Fibroblast of skin of left biceps (primary cell): ENCODE data around the gene SLC22A23.

Experiments used
- DNase-seq, 2 experiments: peaks; one replicate each; pipeline ENCODE4 v3.0.0-alpha.2; 2013; ENCODE audit warnings: low read depth in 2 of 2

The SLC22A23 gene

GRCh38 chr6:3351829-3352524, 104.9 kb downstream of the SLC22A23 start:
- no peak for DNase-seq

- DNase-seq, result no peak
Measured at GRCh38 chr6:3351105-3351676, 105.7 kb downstream of the SLC22A23 start.

- DNase-seq, result peak in 1 of 2 experiments; percentile 29
Measured at GRCh38 chr6:3350252-3350796, 106.5 kb downstream of the SLC22A23 start.

- DNase-seq, result no peak
Measured at GRCh38 chr6:3349388-3350251, 107.2 kb downstream of the SLC22A23 start.

- no peak for DNase-seq
Measured at GRCh38 chr6:3348821-3349220, 108.0 kb downstream of the SLC22A23 start.

- no peak for DNase-seq
Measured at GRCh38 chr6:3347826-3348225, 109.0 kb downstream of the SLC22A23 start.

- no peak for DNase-seq
Measured at GRCh38 chr6:3347247-3347646, 109.6 kb downstream of the SLC22A23 start.

- DNase-seq, result no peak
Measured at GRCh38 chr6:3346476-3346875, 110.4 kb downstream of the SLC22A23 start.

GRCh38 chr6:3345836-3346235, 111.0 kb downstream of the SLC22A23 start:
- DNase-seq, result no peak

- no peak for DNase-seq
Measured at GRCh38 chr6:3343089-3343883, 113.6 kb downstream of the SLC22A23 start.

GRCh38 chr6:3341467-3341866, 115.4 kb downstream of the SLC22A23 start:
- peak in 1 of 2 experiments; percentile 38 for DNase-seq

GRCh38 chr6:3340894-3341293, 116.0 kb downstream of the SLC22A23 start:
- no peak for DNase-seq

GRCh38 chr6:3340358-3340802, 116.5 kb downstream of the SLC22A23 start:
- no peak for DNase-seq

- DNase-seq, result no peak
Measured at GRCh38 chr6:3339811-3340210, 117.0 kb downstream of the SLC22A23 start.

GRCh38 chr6:3337521-3338350, 119.1 kb downstream of the SLC22A23 start:
- DNase-seq, result no peak

GRCh38 chr6:3336859-3337515, 119.9 kb downstream of the SLC22A23 start:
- no peak for DNase-seq

- DNase-seq, result no peak
Measured at GRCh38 chr6:3336066-3336786, 120.6 kb downstream of the SLC22A23 start.

GRCh38 chr6:3335169-3335568, 121.7 kb downstream of the SLC22A23 start:
- no peak for DNase-seq

GRCh38 chr6:3334555-3334954, 122.3 kb downstream of the SLC22A23 start:
- DNase-seq, result no peak
